SK-N-SH treated with all-trans-retinoic acid at 6 μM for 48 hours (cell line): ENCODE measurements around the gene PER1.

Experiments
- ATAC-seq: fragments of 200-7000 bp; cut with Tn5 transposase; 3 replicates; pipeline ENCODE4 v1.9.1; 2020; ENCODE audit warnings: mild to moderate bottlenecking, moderate library complexity
- ARNTL ChIP-seq: fragments of 450-650 bp; formaldehyde crosslinking; IDR thresholded peaks from 2 replicates; pipeline ENCODE4 v1.5.0; 2020; ENCODE audit warnings: low read depth, mild to moderate bottlenecking, moderate library complexity, borderline replicate concordance
- BACH2 ChIP-seq: fragments of 250-450 bp; sonication (Bioruptor Pico); IDR thresholded peaks from 2 replicates; pipeline ENCODE4 v1.9.0; 2021; ENCODE audit warnings: mild to moderate bottlenecking, borderline replicate concordance
- CREB5 ChIP-seq: fragments of 250-450 bp; sonication (Bioruptor Pico); IDR thresholded peaks from 2 replicates; pipeline ENCODE4 v1.5.1; 2020; ENCODE audit warnings: low read depth, mild to moderate bottlenecking, moderate library complexity
- CSDC2 ChIP-seq: fragments of 250-450 bp; sonication (Bioruptor Pico); IDR thresholded peaks from 2 replicates; pipeline ENCODE4 v1.5.0; 2020; ENCODE audit warnings: mild to moderate bottlenecking, moderate library complexity
- ESRRG ChIP-seq: fragments of 250-450 bp; sonication (Bioruptor Pico); IDR thresholded peaks from 2 replicates; pipeline ENCODE4 v1.6.1; 2021; ENCODE audit warnings: mild to moderate bottlenecking
- GLIS3 ChIP-seq: fragments of 250-450 bp; sonication (Bioruptor Pico); IDR thresholded peaks from 2 replicates; pipeline ENCODE4 v1.5.0; 2020; ENCODE audit warnings: mild to moderate bottlenecking, moderate library complexity
- ISL1 ChIP-seq: fragments of 250-450 bp; sonication (Bioruptor Pico); IDR thresholded peaks from 2 replicates; pipeline ENCODE4 v2.1.2; 2022; ENCODE audit warnings: mild to moderate bottlenecking, moderate library complexity
- OSR1 ChIP-seq: fragments of 250-450 bp; sonication (Bioruptor Pico); IDR thresholded peaks from 2 replicates; pipeline ENCODE4 v1.8.0; 2022; ENCODE audit warnings: moderate library complexity, mild to moderate bottlenecking, inconsistent platforms
- PPARA ChIP-seq: fragments of 250-450 bp; sonication (Bioruptor Pico); IDR thresholded peaks from 2 replicates; pipeline ENCODE4 v1.5.0; 2020; ENCODE audit warnings: mild to moderate bottlenecking, borderline replicate concordance
- RARB ChIP-seq: fragments of 250-450 bp; sonication (Bioruptor Pico); IDR thresholded peaks from 2 replicates; pipeline ENCODE4 v1.8.0; 2021; ENCODE audit warnings: mild to moderate bottlenecking, moderate library complexity
- TCF4 ChIP-seq: fragments of 250-450 bp; sonication (Bioruptor Pico); IDR thresholded peaks from 2 replicates; pipeline ENCODE4 v1.8.0; 2021; ENCODE audit warnings: mild to moderate bottlenecking, moderate library complexity, borderline replicate concordance
- TOX ChIP-seq: fragments of 250-450 bp; sonication (Bioruptor Pico); IDR thresholded peaks from 2 replicates; pipeline ENCODE4 v1.8.0; 2021; ENCODE audit warnings: mild to moderate bottlenecking, moderate library complexity, borderline replicate concordance
- TSHZ2 ChIP-seq: fragments of 250-450 bp; sonication (Bioruptor Pico); IDR thresholded peaks from 2 replicates; pipeline ENCODE4 v1.5.0; 2020; ENCODE audit warnings: mild to moderate bottlenecking, moderate library complexity
- ZC3H10 ChIP-seq: fragments of 250-450 bp; sonication (Bioruptor Pico); IDR thresholded peaks from 2 replicates; pipeline ENCODE4 v1.5.1; 2021; ENCODE audit warnings: mild to moderate bottlenecking, moderate library complexity
- ZFP3 ChIP-seq: fragments of 250-450 bp; sonication (Bioruptor Pico); IDR thresholded peaks from 2 replicates; pipeline ENCODE4 v1.5.0; 2020; ENCODE audit warnings: mild to moderate bottlenecking, moderate library complexity
- ZFP30 ChIP-seq: fragments of 450-650 bp; formaldehyde crosslinking; IDR thresholded peaks from 2 replicates; pipeline ENCODE4 v1.5.0; 2022; ENCODE audit warnings: mild to moderate bottlenecking, moderate library complexity
- ZNF8 ChIP-seq: fragments of 450-650 bp; formaldehyde crosslinking; IDR thresholded peaks from 2 replicates; pipeline ENCODE4 v1.5.0; 2020; ENCODE audit warnings: mild to moderate bottlenecking, moderate library complexity
- TF ChIP-seq, protein P1 (sequence below): fragments of 250-450 bp; sonication (Bioruptor Pico); IDR thresholded peaks from 2 replicates; pipeline ENCODE4 v1.8.0; 2020; ENCODE audit warnings: mild to moderate bottlenecking, moderate library complexity, borderline replicate concordance
- TF ChIP-seq, protein P2 (sequence below): fragments of 250-450 bp; sonication (Bioruptor Pico); IDR thresholded peaks from 2 replicates; pipeline ENCODE4 v1.5.1; 2021; ENCODE audit warnings: mild to moderate bottlenecking, moderate library complexity
- TF ChIP-seq, protein P3 (sequence below): fragments of 250-450 bp; sonication (Bioruptor Pico); IDR thresholded peaks from 2 replicates; pipeline ENCODE4 v1.8.0; 2021; ENCODE audit warnings: low read depth, mild to moderate bottlenecking, moderate library complexity, borderline replicate concordance

Gene PER1

DNA sequence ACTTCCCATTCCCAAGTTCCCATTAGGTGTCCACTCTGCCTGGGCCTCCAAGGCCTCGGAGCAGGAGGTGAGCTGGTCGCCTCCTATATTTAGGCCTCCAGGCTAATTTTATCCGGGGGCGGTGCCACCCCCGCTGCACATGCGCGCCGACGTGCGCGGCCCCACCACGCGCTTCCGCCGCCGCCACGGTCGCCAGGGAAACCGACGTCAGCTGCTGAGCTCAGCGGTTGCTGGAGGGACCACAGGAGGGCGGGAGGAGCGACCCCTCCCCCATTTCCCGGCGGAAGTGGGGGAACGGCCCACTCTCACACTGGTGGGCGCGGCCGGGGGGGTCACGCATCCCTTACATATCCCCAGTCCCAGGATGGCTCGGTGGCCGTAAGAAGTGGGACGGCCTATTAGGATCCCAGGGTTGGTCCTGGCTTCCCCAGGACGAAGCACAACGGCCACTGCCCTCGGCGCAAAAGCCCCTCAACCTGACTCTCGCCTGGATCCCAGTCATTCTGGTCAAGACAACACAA, 1.0 kb downstream of the PER1 start:
- TF ChIP-seq, protein P1, sequence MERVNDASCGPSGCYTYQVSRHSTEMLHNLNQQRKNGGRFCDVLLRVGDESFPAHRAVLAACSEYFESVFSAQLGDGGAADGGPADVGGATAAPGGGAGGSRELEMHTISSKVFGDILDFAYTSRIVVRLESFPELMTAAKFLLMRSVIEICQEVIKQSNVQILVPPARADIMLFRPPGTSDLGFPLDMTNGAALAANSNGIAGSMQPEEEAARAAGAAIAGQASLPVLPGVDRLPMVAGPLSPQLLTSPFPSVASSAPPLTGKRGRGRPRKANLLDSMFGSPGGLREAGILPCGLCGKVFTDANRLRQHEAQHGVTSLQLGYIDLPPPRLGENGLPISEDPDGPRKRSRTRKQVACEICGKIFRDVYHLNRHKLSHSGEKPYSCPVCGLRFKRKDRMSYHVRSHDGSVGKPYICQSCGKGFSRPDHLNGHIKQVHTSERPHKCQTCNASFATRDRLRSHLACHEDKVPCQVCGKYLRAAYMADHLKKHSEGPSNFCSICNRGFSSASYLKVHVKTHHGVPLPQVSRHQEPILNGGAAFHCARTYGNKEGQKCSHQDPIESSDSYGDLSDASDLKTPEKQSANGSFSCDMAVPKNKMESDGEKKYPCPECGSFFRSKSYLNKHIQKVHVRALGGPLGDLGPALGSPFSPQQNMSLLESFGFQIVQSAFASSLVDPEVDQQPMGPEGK (CRISPR knock-in tag), result peak; percentile 94; the same call in 1 of the 2 replicates
- 0 out of 2 replicates have a peak, but pooled peaks have one; percentile 2 for TF ChIP-seq GLIS3
- peak; percentile 62; the same call in 1 of the 2 replicates for TF ChIP-seq ESRRG (CRISPR knock-in tag)
- TF ChIP-seq TSHZ2, result 0 out of 2 replicates have a peak, but pooled peaks have one; percentile 5
- TF ChIP-seq, protein P2, sequence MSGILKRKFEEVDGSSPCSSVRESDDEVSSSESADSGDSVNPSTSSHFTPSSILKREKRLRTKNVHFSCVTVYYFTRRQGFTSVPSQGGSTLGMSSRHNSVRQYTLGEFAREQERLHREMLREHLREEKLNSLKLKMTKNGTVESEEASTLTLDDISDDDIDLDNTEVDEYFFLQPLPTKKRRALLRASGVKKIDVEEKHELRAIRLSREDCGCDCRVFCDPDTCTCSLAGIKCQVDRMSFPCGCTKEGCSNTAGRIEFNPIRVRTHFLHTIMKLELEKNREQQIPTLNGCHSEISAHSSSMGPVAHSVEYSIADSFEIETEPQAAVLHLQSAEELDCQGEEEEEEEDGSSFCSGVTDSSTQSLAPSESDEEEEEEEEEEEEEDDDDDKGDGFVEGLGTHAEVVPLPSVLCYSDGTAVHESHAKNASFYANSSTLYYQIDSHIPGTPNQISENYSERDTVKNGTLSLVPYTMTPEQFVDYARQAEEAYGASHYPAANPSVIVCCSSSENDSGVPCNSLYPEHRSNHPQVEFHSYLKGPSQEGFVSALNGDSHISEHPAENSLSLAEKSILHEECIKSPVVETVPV (CRISPR knock-in tag), result no peak; the same call in 1 of the 2 replicates
- 0 out of 2 replicates have a peak, but pooled peaks have one; percentile 14 for TF ChIP-seq RARB (CRISPR knock-in tag)
- TF ChIP-seq ZFP3 (CRISPR knock-in tag), result no peak
- peak; percentile 63; the same call in 1 of the 2 replicates for TF ChIP-seq CREB5
- TF ChIP-seq ZC3H10 (CRISPR knock-in tag), result peak; percentile 91
- peak; percentile 5; the same call in 1 of the 2 replicates for TF ChIP-seq TOX (CRISPR knock-in tag)
- ATAC-seq, result peak; percentile 35

- TF ChIP-seq TCF4 (CRISPR knock-in tag) (no peak), ZFP30 (CRISPR knock-in tag) (peak; percentile 31; the same call in 1 of the 2 replicates)
- ATAC-seq, result no peak
These were observed 1.7 kb downstream of the PER1 start for GRCh38 chr17:8150194-8151119.

DNA sequence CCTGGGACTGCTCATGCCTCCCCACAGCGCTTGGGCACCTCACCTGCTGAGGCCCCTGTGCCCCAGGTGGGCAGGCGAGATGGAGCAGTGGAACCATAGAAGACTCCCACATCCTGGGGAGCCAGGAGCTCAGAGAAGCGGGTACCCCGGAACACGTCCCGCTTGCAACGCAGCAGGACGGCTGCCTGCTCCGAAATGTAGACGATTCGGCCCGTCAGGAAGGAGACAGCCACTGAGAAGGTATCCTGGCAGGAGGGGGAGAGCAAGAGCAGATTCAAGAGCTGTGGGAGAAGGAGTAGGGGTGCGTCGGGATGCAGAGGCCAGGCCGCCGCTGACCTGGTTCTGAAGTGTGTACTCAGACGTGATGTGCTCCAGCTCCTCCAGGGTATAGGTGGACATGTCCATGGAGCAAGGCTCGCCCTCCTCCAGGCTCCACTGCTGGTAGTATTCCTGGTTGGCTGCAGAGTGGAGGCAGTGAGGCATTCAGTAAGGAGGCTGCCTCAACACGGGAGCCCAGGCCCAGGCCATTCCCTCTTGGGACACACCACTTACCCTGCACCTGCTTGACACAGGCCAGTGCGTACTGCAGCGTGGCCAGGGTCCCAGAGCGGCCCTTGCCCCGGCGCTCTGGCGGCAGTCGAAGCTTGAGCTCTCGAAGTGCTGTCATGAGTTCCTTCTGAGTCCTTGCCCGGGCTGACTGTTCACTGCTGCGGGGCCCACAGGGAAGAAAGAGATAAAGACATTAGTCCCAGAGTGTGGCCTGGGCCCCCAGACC, 2.6 kb downstream of the PER1 start:
- TF ChIP-seq ESRRG (CRISPR knock-in tag) (no peak), OSR1 (CRISPR knock-in tag) (no peak), ZNF8 (CRISPR knock-in tag) (no peak), PPARA (CRISPR knock-in tag) (no peak), TOX (CRISPR knock-in tag) (no peak), ZFP30 (CRISPR knock-in tag) (no peak), ISL1 (no peak), TCF4 (CRISPR knock-in tag) (no peak), CSDC2 (CRISPR knock-in tag) (no peak)
- TF ChIP-seq, all 23 proteins: peak for 0
- ATAC-seq, result no peak

- TF ChIP-seq, protein P3, sequence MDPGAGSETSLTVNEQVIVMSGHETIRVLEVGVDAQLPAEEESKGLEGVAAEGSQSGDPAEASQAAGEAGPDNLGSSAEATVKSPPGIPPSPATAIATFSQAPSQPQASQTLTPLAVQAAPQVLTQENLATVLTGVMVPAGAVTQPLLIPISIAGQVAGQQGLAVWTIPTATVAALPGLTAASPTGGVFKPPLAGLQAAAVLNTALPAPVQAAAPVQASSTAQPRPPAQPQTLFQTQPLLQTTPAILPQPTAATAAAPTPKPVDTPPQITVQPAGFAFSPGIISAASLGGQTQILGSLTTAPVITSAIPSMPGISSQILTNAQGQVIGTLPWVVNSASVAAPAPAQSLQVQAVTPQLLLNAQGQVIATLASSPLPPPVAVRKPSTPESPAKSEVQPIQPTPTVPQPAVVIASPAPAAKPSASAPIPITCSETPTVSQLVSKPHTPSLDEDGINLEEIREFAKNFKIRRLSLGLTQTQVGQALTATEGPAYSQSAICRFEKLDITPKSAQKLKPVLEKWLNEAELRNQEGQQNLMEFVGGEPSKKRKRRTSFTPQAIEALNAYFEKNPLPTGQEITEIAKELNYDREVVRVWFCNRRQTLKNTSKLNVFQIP (CRISPR knock-in tag), result no peak
- TF ChIP-seq ZFP30 (CRISPR knock-in tag) (no peak), TOX (CRISPR knock-in tag) (no peak), RARB (CRISPR knock-in tag) (no peak), ARNTL (no peak), TCF4 (CRISPR knock-in tag) (no peak), BACH2 (CRISPR knock-in tag) (no peak), ZC3H10 (CRISPR knock-in tag) (no peak), OSR1 (CRISPR knock-in tag) (no peak)
- no peak for ATAC-seq
These were observed 3.6 kb downstream of the PER1 start for GRCh38 chr17:8148560-8148959.
